ENCODE data around the gene FLNB.
A peak's percentile ranks its signal among the peaks of the same experiment; 100 is the strongest.

The FLNB gene

DNA sequence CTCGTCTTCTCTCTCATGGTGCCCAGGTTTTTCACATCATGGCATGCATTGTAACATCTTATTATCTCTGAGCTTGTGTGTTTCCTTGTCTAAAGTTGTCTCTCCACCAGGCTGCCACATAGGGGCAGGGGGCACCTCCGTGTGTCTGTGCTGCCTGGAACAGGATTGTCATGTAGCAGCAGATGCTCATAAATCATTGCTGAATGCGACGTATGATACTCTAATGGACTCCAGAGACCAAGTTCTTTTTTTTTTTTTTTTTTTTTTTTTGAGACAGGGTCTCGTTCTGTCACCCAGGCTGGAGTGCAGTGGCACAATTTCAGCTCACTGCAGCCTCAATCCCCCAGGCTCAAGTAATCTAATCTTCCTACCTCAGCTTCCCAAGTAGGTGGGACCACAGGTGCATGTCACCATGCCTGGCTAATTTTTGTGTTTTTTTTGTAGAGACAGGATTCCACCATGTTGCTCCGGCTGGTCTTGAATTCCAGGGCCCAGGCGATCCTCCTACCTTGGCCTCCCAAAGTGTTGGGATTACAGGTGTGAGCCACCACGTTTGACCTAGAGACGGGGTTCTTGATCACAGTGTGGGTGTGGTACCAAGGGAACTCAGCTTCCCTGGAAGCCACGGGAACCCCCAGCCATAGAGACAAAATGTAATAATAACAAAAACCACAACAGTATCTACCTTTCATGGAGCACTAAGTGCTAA is 207.2 kb downstream of the FLNB start:
- DNase-seq, result no peak

DNA sequence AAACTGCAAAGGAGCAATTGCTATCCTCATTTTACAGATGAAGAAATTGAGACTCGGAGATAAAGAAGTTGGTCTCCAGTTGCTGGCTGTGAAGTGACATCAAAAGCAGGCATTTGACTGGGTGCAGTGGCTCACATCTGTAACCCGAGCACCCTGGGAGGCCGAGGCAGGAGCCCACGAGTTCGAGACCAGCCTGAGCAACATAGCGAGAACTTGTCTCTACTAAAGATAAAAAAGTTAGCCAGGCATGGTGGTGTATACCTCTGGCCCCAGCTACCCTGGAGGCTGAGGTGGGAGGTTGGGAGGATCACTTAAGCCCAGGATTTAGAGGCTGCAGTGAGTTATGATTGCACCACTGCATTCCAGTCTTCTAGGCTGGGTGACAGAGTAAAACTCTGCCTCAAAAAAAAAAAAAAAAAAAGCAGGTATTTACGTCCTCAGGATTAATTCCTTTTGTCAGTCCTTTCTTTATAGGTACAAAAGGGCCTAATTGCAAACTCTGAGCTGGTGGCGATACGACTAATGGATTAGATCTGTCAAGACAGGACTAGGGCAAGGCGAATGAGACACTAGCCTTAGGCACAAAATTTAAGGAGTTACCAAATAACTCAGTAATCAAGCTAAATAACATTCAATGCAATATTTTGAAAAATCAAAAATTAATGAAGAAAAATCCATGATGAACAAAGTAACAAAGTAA is 208.4 kb downstream of the FLNB start:
- DNase-seq, result no peak

DNA sequence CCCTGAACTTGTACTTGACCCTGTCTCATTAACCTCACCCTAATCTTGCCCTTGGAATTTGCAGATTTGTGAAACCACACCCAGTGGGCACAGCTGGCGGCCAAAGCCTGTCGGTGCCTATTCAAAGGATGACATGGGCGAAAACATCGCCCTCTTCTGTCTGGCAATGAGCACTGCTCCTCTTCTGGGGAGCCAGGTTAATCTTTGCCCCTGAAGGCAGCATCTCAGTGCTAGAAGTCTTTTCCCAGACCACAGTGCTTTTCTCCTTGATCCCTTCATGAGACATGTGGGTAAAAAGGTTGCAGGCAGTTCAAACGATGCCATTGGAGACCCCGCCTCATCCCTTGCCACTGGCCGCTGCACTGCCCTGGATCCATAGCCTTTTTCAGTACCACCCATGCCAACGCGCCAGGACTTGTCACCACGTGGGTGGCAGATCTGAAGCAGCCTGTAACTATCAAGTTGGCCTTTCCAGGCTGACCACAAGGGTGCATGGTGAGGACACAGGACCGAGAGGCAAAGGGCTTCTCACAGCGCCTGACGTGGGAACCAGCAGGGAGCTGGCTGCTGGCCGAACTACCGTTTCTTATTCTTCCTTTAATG is 209.1 kb downstream of the FLNB start:
- DNase-seq, result peak in 3 of 4 experiments; percentile 6 to 17 (median 7)

DNA sequence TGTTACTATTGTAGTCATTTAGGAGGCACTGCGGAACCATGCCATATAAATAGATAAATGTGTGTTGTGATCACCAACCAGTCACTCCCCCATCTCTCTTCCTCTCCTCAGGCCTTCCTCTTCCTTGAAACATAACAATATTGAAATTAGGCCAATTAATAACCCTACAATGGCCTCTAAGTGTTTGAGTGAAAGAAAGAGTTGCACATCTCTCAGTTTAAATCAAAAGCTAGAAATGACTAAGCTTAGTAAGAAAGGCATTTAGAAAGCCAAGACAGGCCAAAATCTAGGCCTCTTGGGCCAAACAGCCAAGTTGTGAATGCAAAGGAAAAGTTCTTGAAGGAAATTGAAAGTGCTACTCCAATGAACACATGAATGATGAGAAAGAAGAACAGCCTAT is 210.7 kb downstream of the FLNB start:
- DNase-seq, result no peak

All from activated naive CD4-positive, alpha-beta T cell (primary cell).